NCI-H82 (cell line): ENCODE results near the gene FHIT.

Experiments
- DNase-seq: peaks from one replicate; lab custom pipeline; 2025; lab: John Stamatoyannopoulos, UW

FHIT gene

GRCh38 chr3:59829527-59829926, 1421.7 kb downstream of the FHIT start:
- DNase-seq = no peak

DNA sequence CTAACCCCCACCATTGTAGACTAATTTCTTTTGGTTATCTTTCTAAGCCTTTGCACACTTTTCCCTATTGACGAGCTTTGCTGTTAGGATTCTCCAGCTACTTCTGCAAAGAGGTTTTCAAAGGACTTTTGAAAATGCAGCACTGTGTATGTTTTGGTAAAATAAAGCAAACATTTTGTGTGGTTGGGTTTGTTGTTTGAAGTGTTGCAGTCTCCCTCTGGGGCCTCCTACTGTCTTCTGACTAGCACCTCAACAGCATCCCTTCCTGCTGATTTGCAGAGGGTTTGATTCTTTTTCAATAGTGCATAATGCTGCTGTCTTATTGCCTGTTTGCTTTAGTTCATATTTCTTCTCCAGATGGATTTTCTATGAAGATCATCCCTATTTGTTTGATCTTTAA, 1426.4 kb downstream of the FHIT start:
- no peak for DNase-seq

DNA sequence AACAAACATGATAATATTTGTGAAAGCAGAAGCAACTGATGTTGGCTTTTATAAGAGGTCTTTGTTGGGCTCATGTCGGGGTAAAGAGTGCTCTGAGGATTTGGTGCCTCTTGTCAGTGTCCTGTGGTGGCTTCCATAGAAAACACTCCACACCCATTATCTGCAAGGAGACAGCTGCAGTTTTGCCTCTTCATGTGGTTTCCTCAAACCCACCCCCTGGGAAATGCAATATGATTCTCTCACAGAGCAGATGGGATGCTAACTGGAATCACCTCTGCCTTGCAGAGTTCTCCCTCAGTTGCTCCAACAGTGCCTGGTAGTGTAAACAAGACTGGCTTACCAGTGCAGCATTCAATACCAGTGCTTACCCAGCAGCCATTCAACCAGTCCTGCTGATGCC, 1430.0 kb downstream of the FHIT start:
- no peak for DNase-seq

DNA sequence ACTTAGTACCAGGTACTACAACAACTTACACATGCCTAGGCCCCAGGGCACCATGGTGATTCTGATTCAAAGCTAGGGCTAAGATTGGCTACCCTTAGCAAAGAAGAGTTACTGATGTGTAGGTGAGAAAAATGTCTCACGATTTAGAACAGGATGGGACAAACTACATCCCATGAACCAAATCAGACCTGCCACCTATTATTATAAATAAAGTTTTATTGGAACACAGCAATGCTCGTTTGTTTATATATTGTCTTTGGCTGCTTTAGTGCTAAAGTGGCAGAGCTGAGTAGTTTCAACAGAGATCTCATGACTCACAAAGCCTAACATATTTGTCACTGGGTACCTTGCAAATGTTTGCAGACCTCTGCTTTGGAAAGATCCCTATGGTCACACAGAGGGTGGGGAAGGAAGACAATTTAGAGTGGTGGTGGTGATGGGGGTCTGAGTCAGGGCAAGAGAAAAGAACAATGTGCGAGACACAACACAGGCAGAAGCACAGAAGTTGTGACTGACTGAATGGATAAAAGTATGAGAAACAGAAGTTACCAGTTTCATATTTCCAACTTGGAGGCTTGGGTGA, 1430.8 kb downstream of the FHIT start:
- no peak for DNase-seq

- DNase-seq = no peak
These were observed 1432.3 kb downstream of the FHIT start for GRCh38 chr3:59818919-59819300.

DNA sequence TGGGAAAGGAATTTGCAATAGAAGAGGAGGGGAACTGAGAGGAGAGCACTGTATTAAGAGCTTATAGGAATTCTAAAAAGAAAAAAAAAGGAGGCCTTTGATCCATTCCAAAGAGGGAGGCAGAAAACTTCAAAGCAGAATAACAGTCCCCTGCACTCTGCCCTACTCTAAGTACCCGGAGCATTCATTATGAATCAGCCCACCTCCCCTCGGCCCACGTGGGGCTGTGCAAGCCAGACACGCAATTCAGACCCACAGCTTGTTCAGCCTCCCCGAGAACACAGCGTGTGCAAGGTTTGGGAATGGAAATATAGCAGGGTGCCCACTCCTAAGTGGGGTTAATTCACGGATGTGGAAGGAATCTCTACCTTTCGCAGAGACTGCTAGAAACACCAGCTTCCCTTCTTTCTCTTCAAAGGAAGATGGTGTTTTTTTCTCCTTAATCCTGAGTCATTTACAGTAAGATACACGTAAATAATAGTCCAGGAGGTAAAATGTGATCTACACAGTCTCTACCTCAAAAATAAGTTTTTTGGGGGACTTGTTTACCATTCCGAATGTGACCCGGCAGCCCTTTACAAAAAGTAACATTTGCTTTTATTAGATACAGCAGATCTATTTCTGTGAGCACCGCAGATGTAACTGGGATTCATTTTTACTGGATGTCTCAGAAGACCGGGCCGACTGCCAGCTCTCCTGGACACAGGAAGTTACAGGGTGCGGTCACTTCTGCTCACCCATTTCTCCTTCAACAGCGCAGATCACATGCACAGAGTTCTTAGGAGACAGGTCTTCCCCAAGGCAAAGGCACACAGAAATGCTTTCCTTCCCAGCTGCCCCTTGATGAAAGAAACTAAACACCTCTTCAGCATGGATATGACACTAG, 1433.0 kb downstream of the FHIT start:
- DNase-seq = no peak

GRCh38 chr3:59817511-59817910, 1433.7 kb downstream of the FHIT start:
- DNase-seq = no peak

DNA sequence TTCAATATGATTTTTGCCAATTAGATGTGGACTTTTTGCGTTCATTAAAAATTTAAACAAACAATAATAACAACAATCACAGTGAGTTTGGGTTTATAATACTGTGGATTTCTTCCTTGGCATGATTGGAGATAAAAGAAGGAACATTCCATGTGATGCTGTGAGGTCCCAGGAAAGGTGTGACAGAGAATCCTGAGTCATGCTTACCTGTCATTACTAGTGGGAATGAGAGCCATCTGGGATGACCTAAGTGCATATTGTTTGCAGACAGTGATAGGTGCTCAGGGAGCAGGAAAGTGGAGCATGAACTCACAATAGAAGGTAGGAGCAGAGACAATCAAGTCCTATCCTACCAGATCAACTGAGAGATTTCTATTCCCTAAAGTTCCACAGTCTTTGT, 1434.9 kb downstream of the FHIT start:
- no peak for DNase-seq

DNA sequence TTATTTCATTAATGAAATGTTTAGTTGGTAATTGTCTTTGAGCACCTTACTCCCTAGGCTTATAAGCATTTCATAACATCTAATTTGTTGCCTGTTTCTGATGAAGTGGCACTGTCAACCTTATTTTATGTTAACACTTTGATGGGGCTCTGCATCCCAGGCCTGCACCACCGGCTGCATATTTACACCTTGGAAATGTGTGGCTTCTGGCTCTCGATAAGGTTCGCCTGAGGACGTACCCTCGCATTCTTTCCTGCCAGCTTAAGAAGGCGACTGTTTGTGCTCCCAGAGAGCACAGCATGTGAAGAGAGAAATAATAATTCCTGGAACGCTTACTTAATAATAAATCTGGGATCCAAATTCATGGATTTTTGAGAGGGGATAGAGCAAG, 1438.1 kb downstream of the FHIT start:
- peak; percentile 80 for DNase-seq

DNA sequence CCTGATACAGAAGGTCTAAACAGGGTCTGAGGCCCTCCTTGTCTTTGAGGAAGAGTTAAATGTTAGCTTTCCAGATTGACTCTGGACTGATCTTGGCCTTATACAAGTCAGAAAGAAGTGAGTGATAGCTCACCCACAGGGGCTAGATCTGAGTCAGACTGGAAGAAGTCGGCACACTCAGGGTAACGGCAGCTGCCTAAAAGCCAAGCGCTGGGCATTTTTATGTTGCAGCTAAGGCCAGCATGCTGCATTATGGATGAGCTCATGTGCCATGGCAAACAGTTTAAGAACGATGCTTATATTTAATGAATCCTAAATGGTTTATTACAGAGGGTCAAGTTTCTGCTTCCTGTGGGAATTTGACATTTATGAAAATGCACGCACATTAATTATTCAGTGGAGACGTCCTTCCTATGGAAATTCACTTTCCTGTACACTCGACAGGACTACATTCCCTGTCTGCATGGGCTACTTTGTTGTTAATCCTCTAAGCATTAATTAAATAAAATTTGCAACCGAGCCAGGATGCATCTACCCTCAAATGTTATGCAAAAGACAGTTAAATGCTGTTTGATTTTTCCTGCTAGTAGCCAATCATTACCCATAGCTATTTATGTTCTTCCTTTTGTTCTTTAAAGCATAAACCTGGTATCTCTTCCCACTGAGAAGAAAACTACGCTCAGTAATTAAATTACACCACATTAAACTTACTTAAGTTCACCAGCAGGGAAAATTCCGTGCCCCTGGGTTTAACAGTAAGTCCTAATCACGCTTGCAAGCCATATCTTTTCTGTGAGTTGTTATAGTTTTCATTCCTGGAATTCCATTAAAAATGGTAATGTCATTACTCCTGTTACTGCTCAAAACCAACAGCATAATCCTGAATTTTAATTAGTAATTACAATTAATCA, 1438.8 kb downstream of the FHIT start:
- DNase-seq = peak; percentile 85

- DNase-seq = no peak
These were observed 1440.1 kb downstream of the FHIT start for GRCh38 chr3:59811160-59811559.

DNA sequence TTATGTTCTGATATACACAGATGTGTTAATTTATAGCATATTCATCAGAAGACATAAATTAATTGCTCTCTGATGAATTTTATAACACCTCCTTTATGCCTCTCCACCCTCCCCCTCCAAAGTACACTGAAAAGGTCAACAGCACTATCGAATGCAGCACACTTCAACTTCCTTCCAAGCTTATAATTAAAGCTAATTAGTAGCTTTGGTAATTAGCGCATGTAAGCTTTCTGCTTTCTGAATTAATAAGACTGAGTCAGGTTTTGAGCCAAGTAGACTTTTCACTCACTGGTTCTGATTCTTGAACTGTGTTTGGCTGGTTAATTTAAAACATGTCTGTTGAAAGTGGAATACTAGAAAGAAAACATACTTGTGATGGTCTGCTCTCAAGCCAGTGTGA, 1440.6 kb downstream of the FHIT start:
- DNase-seq = peak; percentile 48

GRCh38 chr3:59809710-59810444, 1441.4 kb downstream of the FHIT start:
- peak; percentile 75 for DNase-seq

- DNase-seq = peak; percentile 41
These were observed 1442.2 kb downstream of the FHIT start for GRCh38 chr3:59809016-59809415.

- peak; percentile 76 for DNase-seq
These were observed 1442.8 kb downstream of the FHIT start for GRCh38 chr3:59808446-59808845.

GRCh38 chr3:59803268-59803667, 1448.0 kb downstream of the FHIT start:
- peak; percentile 46 for DNase-seq

GRCh38 chr3:59802453-59802852, 1448.8 kb downstream of the FHIT start:
- peak; percentile 73 for DNase-seq

GRCh38 chr3:59802045-59802444, 1449.2 kb downstream of the FHIT start:
- DNase-seq = peak; percentile 85

DNA sequence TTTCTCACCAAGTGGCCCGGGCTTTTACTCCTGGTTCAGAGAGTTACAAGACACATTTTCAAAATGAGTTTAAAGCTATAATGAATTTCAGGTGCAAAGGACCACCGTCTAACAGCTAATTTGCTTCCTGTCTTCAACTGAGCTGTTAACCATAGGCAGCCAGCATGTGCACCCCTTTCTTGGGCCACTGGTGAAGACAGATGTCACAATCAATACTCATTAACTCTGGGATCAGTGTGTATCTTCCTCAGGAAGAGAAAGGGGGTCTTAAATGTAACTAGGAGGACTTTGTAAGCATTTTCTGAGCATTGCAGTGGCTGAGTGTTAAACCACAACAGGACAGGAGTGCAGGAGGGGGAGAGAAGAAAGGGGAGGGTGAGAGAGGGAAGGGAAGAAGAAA, 1450.8 kb downstream of the FHIT start:
- DNase-seq = peak; percentile 73

DNA sequence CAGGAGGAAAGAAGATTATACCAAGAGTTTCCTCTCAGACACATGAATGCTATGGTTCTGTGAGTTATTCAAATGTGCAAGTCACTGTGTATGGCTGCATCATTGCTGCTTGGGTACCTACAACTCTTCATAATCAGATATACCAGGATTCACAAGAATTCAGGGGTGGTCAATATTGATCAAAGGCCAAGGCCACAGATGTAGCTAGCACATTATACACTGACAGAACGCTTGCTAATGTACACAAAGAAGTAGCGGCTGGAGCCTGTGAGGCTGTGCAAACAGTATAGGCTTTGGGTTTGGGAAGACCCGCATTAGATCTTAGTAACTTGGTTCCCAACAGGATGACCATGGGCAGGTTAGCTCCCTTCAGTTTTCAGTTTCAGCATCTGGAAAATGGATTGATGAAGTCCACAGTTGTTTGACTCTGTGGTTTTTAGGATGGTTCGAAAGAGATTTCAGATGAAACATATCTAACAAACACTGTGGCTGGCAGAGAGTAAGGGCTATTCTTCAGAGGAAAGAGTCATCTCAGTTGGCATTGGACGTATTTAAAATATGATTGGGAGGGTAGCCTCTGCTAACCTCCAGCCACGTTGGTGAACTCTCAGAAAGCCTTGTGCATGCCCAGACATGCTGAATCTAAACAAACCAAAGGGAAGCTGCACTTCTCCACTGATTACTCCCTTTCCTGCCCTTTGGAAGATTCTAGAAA, 1452.7 kb downstream of the FHIT start:
- DNase-seq = no peak

DNA sequence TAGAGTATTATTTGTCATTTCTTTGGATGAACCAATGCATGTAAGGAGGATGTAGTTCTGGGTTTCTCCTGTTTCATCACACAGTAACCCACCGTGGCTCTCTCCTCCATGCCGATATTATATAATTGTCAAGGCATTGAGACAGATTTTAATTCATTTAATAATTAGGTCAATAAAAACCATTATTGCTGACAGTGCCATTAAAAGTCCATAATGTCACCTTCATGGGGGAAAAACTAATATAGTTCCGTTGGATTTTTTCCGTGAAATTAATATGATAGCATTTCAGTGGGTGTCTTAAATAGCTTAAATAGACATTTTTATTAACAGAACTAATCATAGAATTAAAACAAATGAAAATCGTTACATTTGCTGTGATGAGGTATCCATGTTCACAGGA, 1453.7 kb downstream of the FHIT start:
- no peak for DNase-seq
